Erythroblast (primary cell): ENCODE data around the gene MSI2.
A peak's percentile ranks its signal among the peaks of the same experiment; 100 is the strongest.

Experiments
- DNase-seq, 2 experiments: peaks; one replicate each; lab custom pipeline; 2025; lab: John Stamatoyannopoulos, UW
- GATA1 ChIP-seq: IDR thresholded peaks from 2 replicates; pipeline ENCODE4 v1.6.1; 2011; ENCODE audit warnings: low read depth, mild to moderate bottlenecking, control low read depth, low read length, moderate library complexity
- POLR2A ChIP-seq: IDR thresholded peaks from 2 replicates; pipeline ENCODE4 v1.6.1; 2011; ENCODE audit warnings: mild to moderate bottlenecking, low read length

MSI2 gene

GRCh38 chr17:57443781-57444180 lies 187.5 kb downstream of the MSI2 start:
- TF ChIP-seq POLR2A (no peak), GATA1 (no peak)
- no peak for DNase-seq

- no peak for TF ChIP-seq GATA1
- TF ChIP-seq POLR2A, result no peak
- DNase-seq, result no peak
Observed at GRCh38 chr17:57444682-57445450, 188.5 kb downstream of the MSI2 start.

GRCh38 chr17:57445772-57446472 lies 189.6 kb downstream of the MSI2 start:
- no peak for DNase-seq
- TF ChIP-seq POLR2A, result peak; percentile 23
- no peak for TF ChIP-seq GATA1

- no peak for TF ChIP-seq POLR2A
- TF ChIP-seq GATA1, result no peak
- DNase-seq, result peak; percentile 45 to 67
Observed at GRCh38 chr17:57447357-57447989, 191.2 kb downstream of the MSI2 start.

GRCh38 chr17:57447990-57448758 lies 191.9 kb downstream of the MSI2 start:
- TF ChIP-seq GATA1 (no peak), POLR2A (no peak)
- no peak for DNase-seq

- peak in 1 of 2 experiments; percentile 17 for DNase-seq
- no peak for TF ChIP-seq GATA1
Observed at GRCh38 chr17:57448759-57449283, 192.5 kb downstream of the MSI2 start.

GRCh38 chr17:57451191-57451590 lies 194.9 kb downstream of the MSI2 start:
- TF ChIP-seq GATA1, result no peak
- no peak for TF ChIP-seq POLR2A
- no peak for DNase-seq

GRCh38 chr17:57451643-57452042 lies 195.3 kb downstream of the MSI2 start:
- DNase-seq, result no peak
- no peak for TF ChIP-seq POLR2A
- no peak for TF ChIP-seq GATA1

- no peak for DNase-seq
- no peak for TF ChIP-seq POLR2A
- no peak for TF ChIP-seq GATA1
Observed at GRCh38 chr17:57453841-57454425, 197.6 kb downstream of the MSI2 start.

- DNase-seq, result no peak
- TF ChIP-seq POLR2A (no peak), GATA1 (no peak)
Observed at GRCh38 chr17:57454729-57455062, 198.4 kb downstream of the MSI2 start.

- no peak for DNase-seq
Observed at GRCh38 chr17:57455063-57455914, 199.0 kb downstream of the MSI2 start.

GRCh38 chr17:57456622-57457021 lies 200.3 kb downstream of the MSI2 start:
- TF ChIP-seq GATA1, result no peak
- no peak for TF ChIP-seq POLR2A
- DNase-seq, result no peak

More at GRCh38 chr17:57455063-57455914, 199.0 kb downstream of the MSI2 start:
- TF ChIP-seq POLR2A, result no peak
- TF ChIP-seq GATA1, result no peak

- DNase-seq, result no peak
- TF ChIP-seq POLR2A (no peak), GATA1 (no peak)
Observed at GRCh38 chr17:57457188-57457587, 200.9 kb downstream of the MSI2 start.
